Skin of body (tissue), 2 donors: ENCODE data around the gene NOTCH4. TPM values are rescaled to one million over a fixed set of nuclear protein-coding genes. Genes with fewer than 3 reads are reported as not detected.
"Not testable (repeated sequence)": the region's sequence is repeated elsewhere in the genome, so short reads cannot be mapped to it uniquely, and the experiment has no call there.

Experiments used
- DNase-seq: peaks from one replicate; lab custom pipeline; 2025; lab: John Stamatoyannopoulos, UW
- total RNA-seq: library from RNA; depleted of rRNA; stranded (reverse); fragments of >200 nt; gene quantifications from one replicate; pipeline ENCODE4 v1.2.3, GENCODE V29; 2014

The NOTCH4 gene
- total RNA-seq, 1 donor from 2014 or later, result 8.1 TPM

- no peak for DNase-seq
Observed at GRCh38 chr6:32194388-32194787, 29.5 kb downstream of the NOTCH4 start.

GRCh38 chr6:32193096-32193495, 30.8 kb downstream of the NOTCH4 start:
- DNase-seq, result not testable (repeated sequence)

- DNase-seq, result peak; percentile 46
Observed at GRCh38 chr6:32192608-32193039, 31.2 kb downstream of the NOTCH4 start, which contains the start of gene GPSM3. GPSM3 (minus strand) TSS chr6:32192643; CDS start chr6:32192513, 130 bp downstream.

GRCh38 chr6:32191696-32192607, 31.9 kb downstream of the NOTCH4 start:
- no peak for DNase-seq

- peak; percentile 19 for DNase-seq
Observed at GRCh38 chr6:32190911-32191677, 32.8 kb downstream of the NOTCH4 start.

GRCh38 chr6:32190054-32190851, 33.6 kb downstream of the NOTCH4 start, which contains the start of gene PBX2:
PBX2 (minus strand) TSS chr6:32190202; CDS start chr6:32189915, 287 bp downstream.
- DNase-seq, result peak; percentile 89

- no peak for DNase-seq
Observed at GRCh38 chr6:32189742-32190053, 34.2 kb downstream of the NOTCH4 start.

- no peak for DNase-seq
Observed at GRCh38 chr6:32189069-32189741, 34.7 kb downstream of the NOTCH4 start.

GRCh38 chr6:32188381-32189068, 35.3 kb downstream of the NOTCH4 start:
- DNase-seq, result no peak

GRCh38 chr6:32187725-32188380, 36.0 kb downstream of the NOTCH4 start:
- DNase-seq, result not testable (repeated sequence)

GRCh38 chr6:32187009-32187709, 36.7 kb downstream of the NOTCH4 start:
- no peak for DNase-seq

- DNase-seq, result not testable (repeated sequence)
Observed at GRCh38 chr6:32186151-32186840, 37.6 kb downstream of the NOTCH4 start.

GRCh38 chr6:32185681-32186131, 38.2 kb downstream of the NOTCH4 start:
- not testable (repeated sequence) for DNase-seq

- no peak for DNase-seq
Observed at GRCh38 chr6:32184084-32184640, 39.7 kb downstream of the NOTCH4 start, which contains the start of gene AGER. AGER (minus strand) TSS chr6:32184253; CDS start chr6:32184222, 31 bp downstream.

- DNase-seq, result no peak
Observed at GRCh38 chr6:32183483-32184083, 40.3 kb downstream of the NOTCH4 start.

- no peak for DNase-seq
Observed at GRCh38 chr6:32183030-32183429, 40.8 kb downstream of the NOTCH4 start.

- DNase-seq, result no peak
Observed at GRCh38 chr6:32182555-32182981, 41.3 kb downstream of the NOTCH4 start.
